ENCODE measurements around the gene KHK. TPM values are rescaled to one million over a fixed set of nuclear protein-coding genes. Genes with fewer than 3 reads are reported as not detected.

KHK gene
- polyA plus RNA-seq, 12 donors, result 1.1 to 7.6 (median 2.1) TPM; not detected in 1

Other genes with a start within 250 kb of the KHK start
- 10 to 100 TPM in 10 of 12 donors, 1 to 10 TPM in 1, not detected in 1; 8.2 to 24.2 (median 21.2) TPM for gene DPYSL5, start 238.6 kb upstream of the KHK start, polyA plus RNA-seq (ENCODE audit: insufficient read length in 12 of 12)
- gene MAPRE3, start 116.1 kb upstream of the KHK start, polyA plus RNA-seq (ENCODE audit: insufficient read length in 12 of 12), result 100 to 1,000 TPM in 1 of 12 donors, 10 to 100 TPM in 11; 18.0 to 332 (median 26.6) TPM
- gene TMEM214, start 53.8 kb upstream of the KHK start, polyA plus RNA-seq (ENCODE audit: insufficient read length in 12 of 12), result 10 to 100 TPM in 11 of 12 donors, not detected in 1; 48.5 to 80.4 (median 65.7) TPM
- 10 to 100 TPM in 11 of 12 donors, not detected in 1; 17.0 to 62.7 (median 20.1) TPM for gene AGBL5, start 35.1 kb upstream of the KHK start, polyA plus RNA-seq (ENCODE audit: insufficient read length in 12 of 12)
- gene OST4, start 15.1 kb upstream of the KHK start, polyA plus RNA-seq (ENCODE audit: insufficient read length in 12 of 12), result 100 to 1,000 TPM in 11 of 12 donors, not detected in 1; 209 to 311 (median 238) TPM
- 100 to 1,000 TPM in 1 of 12 donors, 10 to 100 TPM in 10, not detected in 1; 39.9 to 107 (median 64.1) TPM for gene EMILIN1, start 8.2 kb upstream of the KHK start, polyA plus RNA-seq (ENCODE audit: insufficient read length in 12 of 12)
- gene CGREF1, start 32.4 kb downstream of the KHK start, polyA plus RNA-seq (ENCODE audit: insufficient read length in 12 of 12), result 1 to 10 TPM in 9 of 12 donors, under 1 TPM in 1, not detected in 2; 0.62 to 4.6 (median 1.8) TPM
- gene ABHD1, start 37.0 kb downstream of the KHK start, polyA plus RNA-seq (ENCODE audit: insufficient read length in 12 of 12), result under 1 TPM in 10 of 12 donors, not detected in 2; 0.12 to 0.70 (median 0.34) TPM
- gene PREB, start 47.9 kb downstream of the KHK start, polyA plus RNA-seq (ENCODE audit: insufficient read length in 12 of 12), result 10 to 100 TPM in 11 of 12 donors, not detected in 1; 24.1 to 39.8 (median 33.6) TPM
- gene PRR30, start 52.6 kb downstream of the KHK start, polyA plus RNA-seq (ENCODE audit: insufficient read length in 12 of 12), result not detected
- gene TCF23, start 62.2 kb downstream of the KHK start, polyA plus RNA-seq (ENCODE audit: insufficient read length in 12 of 12), result under 1 TPM in 10 of 12 donors, not detected in 2; 0.18 to 0.44 (median 0.30) TPM
- gene ATRAID, start 125.3 kb downstream of the KHK start, polyA plus RNA-seq (ENCODE audit: insufficient read length in 12 of 12), result 100 to 1,000 TPM in 5 of 12 donors, 10 to 100 TPM in 6, not detected in 1; 85.6 to 115 (median 98.3) TPM
- 10 to 100 TPM in 11 of 12 donors, not detected in 1; 11.1 to 25.1 (median 17.6) TPM for gene SLC5A6, start 125.5 kb downstream of the KHK start, polyA plus RNA-seq (ENCODE audit: insufficient read length in 12 of 12)
- gene CAD, start 130.6 kb downstream of the KHK start, polyA plus RNA-seq (ENCODE audit: insufficient read length in 12 of 12), result 10 to 100 TPM in 11 of 12 donors, not detected in 1; 18.7 to 45.3 (median 24.5) TPM
- gene SLC30A3, start 176.3 kb downstream of the KHK start, polyA plus RNA-seq (ENCODE audit: insufficient read length in 12 of 12), result 1 to 10 TPM in 3 of 12 donors, under 1 TPM in 7, not detected in 2; 0.18 to 2.2 (median 0.81) TPM
- under 1 TPM in 7 of 12 donors, not detected in 5; 0.14 to 0.74 (median 0.28) TPM for gene DNAJC5G, start 188.7 kb downstream of the KHK start, polyA plus RNA-seq (ENCODE audit: insufficient read length in 12 of 12)
- gene TRIM54, start 195.7 kb downstream of the KHK start, polyA plus RNA-seq (ENCODE audit: insufficient read length in 12 of 12), result 100 to 1,000 TPM in 4 of 12 donors, 10 to 100 TPM in 7, not detected in 1; 34.2 to 125 (median 94.4) TPM
- 1 to 10 TPM in 7 of 12 donors, under 1 TPM in 3, not detected in 2; 0.59 to 2.1 (median 1.4) TPM for gene UCN, start 221.7 kb downstream of the KHK start, polyA plus RNA-seq (ENCODE audit: insufficient read length in 12 of 12)
- 10 to 100 TPM in 11 of 12 donors, not detected in 1; 37.8 to 89.1 (median 51.3) TPM for gene MPV17, start 236.3 kb downstream of the KHK start, polyA plus RNA-seq (ENCODE audit: insufficient read length in 12 of 12)